A549 treated with AZD9567 at 1 μM for 4 hours (cell line): ENCODE data around the gene UBL3. TPM values are rescaled to one million over a fixed set of nuclear protein-coding genes. Genes with fewer than 3 reads are reported as not detected.

ENCODE experiments used
- total RNA-seq: library from RNA; stranded (reverse); fragments of 200-300 nt; extraction: Qiagen RNA extraction; gene quantifications from 5 replicates; pipeline ENCODE4 v1.2.3, GENCODE V29; 2022; ENCODE audit not compliant: insufficient read depth

Gene UBL3, protein sequence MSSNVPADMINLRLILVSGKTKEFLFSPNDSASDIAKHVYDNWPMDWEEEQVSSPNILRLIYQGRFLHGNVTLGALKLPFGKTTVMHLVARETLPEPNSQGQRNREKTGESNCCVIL
- 6.6 to 11.1 TPM (median 8.5 TPM) in 5 replicates for total RNA-seq

DNA sequence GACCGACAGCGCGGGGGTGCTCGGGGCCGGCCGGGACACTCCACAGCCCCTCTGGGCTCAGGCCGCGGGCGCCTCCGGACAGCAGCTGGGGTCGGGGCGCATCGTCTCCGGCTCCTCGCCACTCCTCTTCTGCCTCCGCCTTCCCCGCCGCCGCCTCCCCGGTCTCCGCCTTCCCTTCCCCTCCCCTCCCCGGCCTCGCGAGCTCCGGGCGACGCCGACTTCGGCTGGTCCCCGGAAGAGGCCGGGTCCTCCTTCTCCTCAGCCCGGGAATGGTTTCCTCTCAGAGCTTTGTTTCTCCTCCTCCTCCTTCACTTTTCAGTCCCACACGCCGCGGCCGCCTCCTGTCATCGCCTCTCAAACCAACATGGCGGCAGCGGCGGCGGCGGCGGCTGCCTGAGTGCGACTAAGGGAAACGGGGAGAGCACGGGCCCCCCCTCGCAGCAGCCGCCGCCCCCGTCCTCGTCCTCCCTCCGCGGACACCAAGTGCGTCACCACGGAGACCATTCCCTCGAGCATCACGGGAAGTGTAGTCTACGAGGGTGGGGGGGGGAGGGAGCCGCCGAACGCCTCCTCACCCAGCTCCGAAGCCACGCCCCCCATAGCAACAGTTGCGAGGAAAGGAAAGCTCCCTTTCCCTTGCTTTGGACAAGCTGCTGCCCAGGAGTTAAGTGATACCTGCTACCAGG is at the start of gene UBL3:
Gene UBL3, minus strand, starts transcription at position 405 of the 686 bp plus-strand sequence. CDS start 1,079 bp downstream, outside the sequence.

